A549 (cell line): ENCODE results near the gene MAP3K12. TPM values are rescaled to one million over a fixed set of nuclear protein-coding genes. Genes with fewer than 3 reads are reported as not detected.

Experiments
- ATAC-seq, 2 experiments: fragments of 200-7000 bp in 1 of 2; fragments of >200 bp in 1 of 2; cut with Nextera tagmentation in 1 of 2; cut with Tn5 transposase in 1 of 2; 3 replicates each; pipeline versions ENCODE4 v1.8.0 to v1.9.1; 2018 to 2020; ENCODE audit warnings: mild to moderate bottlenecking in 1 of 2, moderate library complexity in 1 of 2
- CTCF ChIA-PET: fragments of 300-600 bp; sonication (Branson Sonifier 250); formaldehyde crosslinking; extraction: SDS; loops from one replicate; lab custom pipeline; 2021; ENCODE audit warnings: antibody characterized with exemption, inconsistent platforms; lab: Yijun Ruan, JAX
- POLR2A ChIA-PET: fragments of 350-600 bp; formaldehyde crosslinking; extraction: SDS; loops from one replicate; lab custom pipeline; 2021; ENCODE audit warnings: antibody characterized with exemption, inconsistent platforms; lab: Yijun Ruan, JAX
- DNase-seq, 2 experiments: peaks; one replicate each; pipeline versions ENCODE4 v3.0.0 to v3.0.0-alpha.2; 2011 to 2016; ENCODE audit warnings: low read depth in 1 of 2, low spot score in 1 of 2
- FAIRE-seq: peaks from 2 replicates; lab custom pipeline; 2011; peaks lifted over from hg19 to GRCh38; lab: Jason Lieb, UNC
- H3K27ac ChIP-seq, 2 experiments: fragments of >200 bp; sonication (Bioruptor Twin); formaldehyde crosslinking; 3 replicates each; pipeline ENCODE4 v1.5.1; 2016 to 2017
- H3K4me1 ChIP-seq: fragments of >200 bp; sonication (Bioruptor Twin); formaldehyde crosslinking; 3 replicates; pipeline ENCODE4 v1.6.1; 2016
- H3K4me2 ChIP-seq: fragments of >200 bp; sonication (Bioruptor Twin); formaldehyde crosslinking; 3 replicates; pipeline ENCODE4 v1.6.1; 2016
- H3K4me3 ChIP-seq: fragments of >200 bp; sonication (Bioruptor Twin); formaldehyde crosslinking; 3 replicates; pipeline ENCODE4 v1.5.1; 2016
- H3K9me3 ChIP-seq: fragments of >200 bp; sonication (Bioruptor Twin); formaldehyde crosslinking; 3 replicates; pipeline ENCODE4 v1.6.1; 2016
- CBX8 ChIP-seq: fragments of 200-600 bp; sonication (generic); IDR thresholded peaks from 2 replicates; pipeline ENCODE4 v1.6.1; 2016
- CEBPB ChIP-seq, 2 experiments: fragments of >200 bp in 1 of 2; sonication (Bioruptor Twin) in 1 of 2; formaldehyde crosslinking in 1 of 2; IDR thresholded peaks; 2 replicates each; pipeline ENCODE4 v1.6.1; 2012 to 2016
- CHD4 ChIP-seq: fragments of 200-600 bp; sonication (generic); IDR thresholded peaks from 2 replicates; pipeline ENCODE4 v1.6.1; 2016; ENCODE audit warnings: antibody characterized with exemption, mild to moderate bottlenecking, borderline replicate concordance
- FOSL2 ChIP-seq, 2 experiments: fragments of 450-650 bp in 1 of 2; fragments of >200 bp in 1 of 2; sonication (Bioruptor Twin) in 1 of 2; formaldehyde crosslinking; IDR thresholded peaks; 2 replicates each; pipeline versions ENCODE4 v1.5.0 to v1.6.1; 2016 to 2020; ENCODE audit warnings: mild to moderate bottlenecking in 1 of 2, moderate library complexity in 1 of 2
- FOXS1 ChIP-seq: fragments of 250-450 bp; sonication (Bioruptor Pico); IDR thresholded peaks from 2 replicates; pipeline ENCODE4 v1.5.0; 2020; ENCODE audit warnings: mild to moderate bottlenecking, moderate library complexity
- GATA3 ChIP-seq: IDR thresholded peaks from 2 replicates; pipeline ENCODE4 v1.6.1; 2012; ENCODE audit warnings: borderline replicate concordance
- HOXB5 ChIP-seq: fragments of 250-450 bp; sonication (Bioruptor Pico); IDR thresholded peaks from 2 replicates; pipeline ENCODE4 v1.5.0; 2020; ENCODE audit warnings: mild to moderate bottlenecking, moderate library complexity
- JUN ChIP-seq, 2 experiments: fragments of >200 bp; sonication (Bioruptor Twin); formaldehyde crosslinking; IDR thresholded peaks; 2 replicates in 1 of 2; 3 replicates in 1 of 2; pipeline ENCODE4 v1.6.1; 2016 to 2017
- KDM5A ChIP-seq: fragments of 200-600 bp; sonication (generic); IDR thresholded peaks from 2 replicates; pipeline ENCODE4 v1.6.1; 2016; ENCODE audit warnings: antibody characterized with exemption, mild to moderate bottlenecking
- MAFK ChIP-seq: fragments of 450-650 bp; IDR thresholded peaks from 2 replicates; pipeline ENCODE4 v1.6.1; 2014; ENCODE audit not compliant: partially characterized antibody
- MYC ChIP-seq: IDR thresholded peaks from 2 replicates; pipeline ENCODE4 v1.6.1; 2012; ENCODE audit warnings: mild to moderate bottlenecking, inconsistent platforms, low read length, improper control_type of control experiment, borderline replicate concordance
- NR3C1 ChIP-seq: fragments of >200 bp; sonication (Bioruptor Twin); formaldehyde crosslinking; IDR thresholded peaks from 3 replicates; pipeline ENCODE4 v1.6.1; 2017
- PHF8 ChIP-seq: fragments of 200-600 bp; sonication (generic); IDR thresholded peaks from 2 replicates; pipeline ENCODE4 v1.6.1; 2016; ENCODE audit warnings: low read depth, mild to moderate bottlenecking, antibody characterized with exemption, moderate library complexity, borderline replicate concordance
- POLR2A ChIP-seq: IDR thresholded peaks from 2 replicates; pipeline ENCODE4 v1.6.1; 2012; ENCODE audit warnings: mild to moderate bottlenecking, low read length
- POLR2AphosphoS2 ChIP-seq: conservative IDR thresholded peaks from 2 replicates; pipeline ENCODE4 v1.6.1; 2012; ENCODE audit warnings: low read length, improper control_type of control experiment, inconsistent platforms
- RCOR1 ChIP-seq: fragments of 150-350 bp; IDR thresholded peaks from 2 replicates; pipeline ENCODE4 v1.6.1; 2014; ENCODE audit warnings: antibody characterized with exemption, low read length, low read depth
- RFX5 ChIP-seq: fragments of 450-650 bp; IDR thresholded peaks from 2 replicates; pipeline ENCODE4 v1.7.1; 2014; ENCODE audit warnings: antibody characterized with exemption, mild to moderate bottlenecking, moderate library complexity
- SMC3 ChIP-seq: fragments of >200 bp; sonication (Bioruptor Twin); formaldehyde crosslinking; IDR thresholded peaks from 3 replicates; pipeline ENCODE4 v1.6.1; 2018; ENCODE audit warnings: inconsistent platforms
- TFCP2L1 ChIP-seq: fragments of 250-450 bp; sonication (Bioruptor Pico); IDR thresholded peaks from 2 replicates; pipeline ENCODE4 v1.5.0; 2021; ENCODE audit warnings: mild to moderate bottlenecking
- ZFP36 ChIP-seq: fragments of 450-650 bp; IDR thresholded peaks from 2 replicates; pipeline ENCODE4 v1.6.1; 2014; ENCODE audit warnings: borderline replicate concordance; ENCODE audit not compliant: partially characterized antibody
- ZSCAN20 ChIP-seq: fragments of 250-450 bp; sonication (Bioruptor Pico); IDR thresholded peaks from 2 replicates; pipeline ENCODE4 v1.8.0; 2022; ENCODE audit warnings: mild to moderate bottlenecking, moderate library complexity
- WGBS: methylation state at CpG from one replicate; pipeline ENCODE4 v1.1.6; 2017; ENCODE audit errors: missing lambda C conversion rate; 5-methylcytosine and 5-hydroxymethylcytosine counted together
- polyA plus RNA-seq, 4 experiments: library from polyadenylated mRNA; depleted of rRNA in 3 of 4; stranded (reverse); fragments of >200 nt; fragmentation: RNase III in 1 of 4; extraction: RNeasy Plus Mini Kit Qiagen cat#74134 plus additional on column Dnase treatment in 1 of 4; gene quantifications; 2 replicates in 3 of 4; 3 replicates in 1 of 4; pipeline ENCODE4 v1.2.3, GENCODE V29; 2011 to 2017
- TF ChIP-seq, protein P1 (sequence below): IDR thresholded peaks from 2 replicates; pipeline ENCODE4 v1.6.1; 2012; ENCODE audit warnings: low read depth, borderline replicate concordance
- TF ChIP-seq, protein P2 (sequence below): fragments of 250-450 bp; sonication (Bioruptor Pico); IDR thresholded peaks from 2 replicates; pipeline ENCODE4 v1.5.0; 2021; ENCODE audit warnings: mild to moderate bottlenecking, moderate library complexity, borderline replicate concordance
- TF ChIP-seq, protein P3 (sequence below): IDR thresholded peaks from 2 replicates; pipeline ENCODE4 v1.6.1; 2012
- TF ChIP-seq, protein P4 (sequence below): fragments of >200 bp; sonication (Bioruptor Twin); formaldehyde crosslinking; IDR thresholded peaks from 2 replicates; pipeline ENCODE4 v1.6.1; 2016
- TF ChIP-seq, protein P5 (sequence below): fragments of 250-450 bp; sonication (Bioruptor Pico); IDR thresholded peaks from 2 replicates; pipeline ENCODE4 v1.5.0; 2020; ENCODE audit warnings: low read depth, mild to moderate bottlenecking, moderate library complexity
- TF ChIP-seq, protein P6 (sequence below): fragments of >200 bp; sonication (Bioruptor Twin); formaldehyde crosslinking; IDR thresholded peaks from 3 replicates; pipeline ENCODE4 v1.5.1; 2016

MAP3K12 gene
- polyA plus RNA-seq, 2 of the 4 experiments (the other 2 are of a cell fraction) = 18.7 to 21.9 TPM

DNA sequence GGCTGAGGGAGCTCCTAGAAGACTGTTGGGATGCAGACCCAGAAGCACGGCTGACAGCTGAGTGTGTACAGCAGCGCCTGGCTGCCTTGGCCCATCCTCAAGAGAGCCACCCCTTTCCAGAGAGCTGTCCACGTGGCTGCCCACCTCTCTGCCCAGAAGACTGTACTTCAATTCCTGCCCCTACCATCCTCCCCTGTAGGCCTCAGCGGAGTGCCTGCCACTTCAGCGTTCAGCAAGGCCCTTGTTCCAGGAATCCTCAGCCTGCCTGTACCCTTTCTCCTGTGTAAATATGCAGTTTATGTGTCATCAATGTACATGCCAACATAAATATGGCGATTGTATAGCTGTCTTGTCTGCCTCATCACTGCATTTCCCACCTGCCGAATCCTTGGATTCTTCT, 68.1 kb downstream of the MAP3K12 start:
- Histone ChIP-seq H3K9me3 (no peaks in the 10 kb centered on the region), H3K4me1 (peaks cover 45% of the 10 kb centered on the region), H3K27ac (peak overlapping the region; percentile 63 to 85; a peak in 5 of 6 replicates), H3K4me3 (no peak overlapping the region), H3K4me2 (peak overlapping the region; percentile 57)
- WGBS = 42% methylated on average over 7 of the region's 7 CpGs
- no peak for TF ChIP-seq HOXB5
- TF ChIP-seq MYC = no peak
- no peak for TF ChIP-seq SMC3
- TF ChIP-seq, protein P1, sequence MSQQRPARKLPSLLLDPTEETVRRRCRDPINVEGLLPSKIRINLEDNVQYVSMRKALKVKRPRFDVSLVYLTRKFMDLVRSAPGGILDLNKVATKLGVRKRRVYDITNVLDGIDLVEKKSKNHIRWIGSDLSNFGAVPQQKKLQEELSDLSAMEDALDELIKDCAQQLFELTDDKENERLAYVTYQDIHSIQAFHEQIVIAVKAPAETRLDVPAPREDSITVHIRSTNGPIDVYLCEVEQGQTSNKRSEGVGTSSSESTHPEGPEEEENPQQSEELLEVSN = no peak
- TF ChIP-seq GATA3 = 0 out of 2 replicates have a peak, but pooled peaks have one; percentile 17
- TF ChIP-seq RCOR1 = no peak
- no peak for TF ChIP-seq TFCP2L1
- no peak for TF ChIP-seq CHD4
- TF ChIP-seq, protein P2, sequence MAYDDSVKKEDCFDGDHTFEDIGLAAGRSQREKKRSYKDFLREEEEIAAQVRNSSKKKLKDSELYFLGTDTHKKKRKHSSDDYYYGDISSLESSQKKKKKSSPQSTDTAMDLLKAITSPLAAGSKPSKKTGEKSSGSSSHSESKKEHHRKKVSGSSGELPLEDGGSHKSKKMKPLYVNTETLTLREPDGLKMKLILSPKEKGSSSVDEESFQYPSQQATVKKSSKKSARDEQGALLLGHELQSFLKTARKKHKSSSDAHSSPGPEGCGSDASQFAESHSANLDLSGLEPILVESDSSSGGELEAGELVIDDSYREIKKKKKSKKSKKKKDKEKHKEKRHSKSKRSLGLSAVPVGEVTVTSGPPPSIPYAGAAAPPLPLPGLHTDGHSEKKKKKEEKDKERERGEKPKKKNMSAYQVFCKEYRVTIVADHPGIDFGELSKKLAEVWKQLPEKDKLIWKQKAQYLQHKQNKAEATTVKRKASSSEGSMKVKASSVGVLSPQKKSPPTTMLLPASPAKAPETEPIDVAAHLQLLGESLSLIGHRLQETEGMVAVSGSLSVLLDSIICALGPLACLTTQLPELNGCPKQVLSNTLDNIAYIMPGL (CRISPR knock-in tag) = no peak
- TF ChIP-seq, protein P3, sequence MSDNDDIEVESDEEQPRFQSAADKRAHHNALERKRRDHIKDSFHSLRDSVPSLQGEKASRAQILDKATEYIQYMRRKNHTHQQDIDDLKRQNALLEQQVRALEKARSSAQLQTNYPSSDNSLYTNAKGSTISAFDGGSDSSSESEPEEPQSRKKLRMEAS = peak; percentile 51; the same call in 1 of the 2 replicates
- no peak for TF ChIP-seq JUN (IDR thresholded peaks at IDR 0.05)
- TF ChIP-seq, protein P4, sequence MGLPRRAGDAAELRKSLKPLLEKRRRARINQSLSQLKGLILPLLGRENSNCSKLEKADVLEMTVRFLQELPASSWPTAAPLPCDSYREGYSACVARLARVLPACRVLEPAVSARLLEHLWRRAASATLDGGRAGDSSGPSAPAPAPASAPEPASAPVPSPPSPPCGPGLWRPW = no peak
- peak; percentile 99; the same call in 1 of the 2 replicates for TF ChIP-seq FOXS1 (CRISPR knock-in tag)
- TF ChIP-seq NR3C1 = no peak
- no peak for TF ChIP-seq POLR2AphosphoS2
- no peak for TF ChIP-seq CBX8
- TF ChIP-seq ZFP36 = no peak
- no peak for TF ChIP-seq FOSL2 (IDR thresholded peaks at IDR 0.05)
- peak; percentile 48 for TF ChIP-seq FOSL2 (CRISPR knock-in tag; IDR thresholded peaks at IDR 0.05)
- TF ChIP-seq, protein P5, sequence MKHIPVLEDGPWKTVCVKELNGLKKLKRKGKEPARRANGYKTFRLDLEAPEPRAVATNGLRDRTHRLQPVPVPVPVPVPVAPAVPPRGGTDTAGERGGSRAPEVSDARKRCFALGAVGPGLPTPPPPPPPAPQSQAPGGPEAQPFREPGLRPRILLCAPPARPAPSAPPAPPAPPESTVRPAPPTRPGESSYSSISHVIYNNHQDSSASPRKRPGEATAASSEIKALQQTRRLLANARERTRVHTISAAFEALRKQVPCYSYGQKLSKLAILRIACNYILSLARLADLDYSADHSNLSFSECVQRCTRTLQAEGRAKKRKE (CRISPR knock-in tag) = no peak
- no peak for TF ChIP-seq CEBPB (IDR thresholded peaks at IDR 0.05)
- TF ChIP-seq MAFK = no peak
- no peak for TF ChIP-seq RFX5
- TF ChIP-seq, protein P6, sequence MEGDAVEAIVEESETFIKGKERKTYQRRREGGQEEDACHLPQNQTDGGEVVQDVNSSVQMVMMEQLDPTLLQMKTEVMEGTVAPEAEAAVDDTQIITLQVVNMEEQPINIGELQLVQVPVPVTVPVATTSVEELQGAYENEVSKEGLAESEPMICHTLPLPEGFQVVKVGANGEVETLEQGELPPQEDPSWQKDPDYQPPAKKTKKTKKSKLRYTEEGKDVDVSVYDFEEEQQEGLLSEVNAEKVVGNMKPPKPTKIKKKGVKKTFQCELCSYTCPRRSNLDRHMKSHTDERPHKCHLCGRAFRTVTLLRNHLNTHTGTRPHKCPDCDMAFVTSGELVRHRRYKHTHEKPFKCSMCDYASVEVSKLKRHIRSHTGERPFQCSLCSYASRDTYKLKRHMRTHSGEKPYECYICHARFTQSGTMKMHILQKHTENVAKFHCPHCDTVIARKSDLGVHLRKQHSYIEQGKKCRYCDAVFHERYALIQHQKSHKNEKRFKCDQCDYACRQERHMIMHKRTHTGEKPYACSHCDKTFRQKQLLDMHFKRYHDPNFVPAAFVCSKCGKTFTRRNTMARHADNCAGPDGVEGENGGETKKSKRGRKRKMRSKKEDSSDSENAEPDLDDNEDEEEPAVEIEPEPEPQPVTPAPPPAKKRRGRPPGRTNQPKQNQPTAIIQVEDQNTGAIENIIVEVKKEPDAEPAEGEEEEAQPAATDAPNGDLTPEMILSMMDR = no peak
- no peak for TF ChIP-seq KDM5A
- TF ChIP-seq ZSCAN20 = no peak
- no peak for TF ChIP-seq POLR2A
- TF ChIP-seq PHF8 = no peak
- DNase-seq (peak in 1 of 2 experiments; percentile 41), ATAC-seq (peak in 1 of 2 experiments; percentile 23; a peak in 3 of 6 replicates), FAIRE-seq (no peak)
- ChIA-PET CTCF (interaction anchor here (1.1 to 16.7 kb wide), 9 partner anchors 9 to 107 kb away, joined by 3 to 408 read pairs (median 4); partner anchors contain the start of gene PRR13), POLR2A (interaction anchor here (1.6 kb wide), 1 partner anchor 10 kb away, joined by 7 read pairs; the partner anchor contains the start of gene PRR13)
